ENCODE measurements around the gene INSIG1. TPM values are rescaled to one million over a fixed set of nuclear protein-coding genes. Genes with fewer than 3 reads are reported as not detected.
A peak's percentile ranks its signal among the peaks of the same experiment; 100 is the strongest.

The INSIG1 gene
- total RNA-seq, 4 donors from 2014 or later = 36.3 to 147 (median 100) TPM

DNA sequence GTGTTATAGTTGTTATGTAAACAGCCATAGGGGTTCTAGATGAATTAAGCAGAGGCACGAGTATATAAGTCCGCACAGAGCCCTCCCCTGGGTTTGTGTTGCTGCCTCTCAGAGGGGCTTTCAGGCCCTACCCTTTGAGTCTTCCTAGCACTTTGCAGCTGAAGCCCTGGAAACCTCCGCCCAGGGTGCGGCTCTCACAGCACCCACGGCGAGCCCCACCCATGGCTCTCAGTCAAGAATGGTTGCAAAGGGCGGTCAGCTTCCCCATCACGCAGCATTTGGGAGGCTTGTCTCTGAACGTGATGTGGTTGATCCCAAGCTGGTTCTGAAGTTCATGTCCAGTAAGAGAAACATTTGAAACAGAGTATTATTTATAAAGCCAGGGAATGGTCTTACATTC is 18.8 kb upstream of the INSIG1 start:
- peak in 2 of 3 donors; percentile 46 for DNase-seq
- H3K27me3 ChIP-seq = no peaks in the 10 kb centered on the region

DNA sequence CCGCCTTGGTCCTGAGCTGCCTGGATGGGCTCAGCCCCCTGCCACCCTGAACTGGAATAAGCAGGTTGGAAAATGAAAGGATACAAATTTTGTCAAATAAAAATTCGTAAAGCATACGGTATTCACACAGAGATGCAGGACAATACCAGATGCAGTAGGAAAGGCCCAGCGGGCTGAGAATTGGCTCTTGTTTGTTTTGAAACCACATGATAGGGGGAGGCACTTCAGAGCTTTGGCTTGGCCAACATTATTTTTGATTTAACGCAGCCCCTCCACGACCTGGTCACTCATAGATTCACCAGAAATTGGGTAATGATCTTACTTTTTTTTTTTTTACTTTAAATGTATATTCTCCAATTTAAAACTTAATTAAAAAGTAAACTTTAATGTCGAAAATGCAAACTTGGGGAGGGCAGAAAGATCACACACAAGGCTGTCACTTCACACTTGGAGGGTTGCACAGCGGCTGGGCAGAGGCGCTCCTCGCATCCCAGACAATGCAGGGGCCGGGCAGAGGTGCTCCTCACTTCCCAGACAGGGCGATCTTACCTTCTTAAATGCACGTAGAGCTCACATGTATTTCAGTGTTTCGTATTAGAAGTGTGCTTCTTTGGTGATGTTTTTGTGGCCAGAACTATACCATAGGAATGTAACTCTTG is 17.8 kb upstream of the INSIG1 start:
- Histone ChIP-seq H3K9me3 (no peaks in the 10 kb centered on the region), H3K36me3 (no peaks in the 10 kb centered on the region), H3K27ac (no peak overlapping the region), H3K4me3 (no peak overlapping the region), H3K4me1 (no peaks in the 10 kb centered on the region), H3K27me3 (no peaks in the 10 kb centered on the region)
- DNase-seq = peak in 2 of 3 donors; percentile 23 to 35
- TF ChIP-seq, protein P1, sequence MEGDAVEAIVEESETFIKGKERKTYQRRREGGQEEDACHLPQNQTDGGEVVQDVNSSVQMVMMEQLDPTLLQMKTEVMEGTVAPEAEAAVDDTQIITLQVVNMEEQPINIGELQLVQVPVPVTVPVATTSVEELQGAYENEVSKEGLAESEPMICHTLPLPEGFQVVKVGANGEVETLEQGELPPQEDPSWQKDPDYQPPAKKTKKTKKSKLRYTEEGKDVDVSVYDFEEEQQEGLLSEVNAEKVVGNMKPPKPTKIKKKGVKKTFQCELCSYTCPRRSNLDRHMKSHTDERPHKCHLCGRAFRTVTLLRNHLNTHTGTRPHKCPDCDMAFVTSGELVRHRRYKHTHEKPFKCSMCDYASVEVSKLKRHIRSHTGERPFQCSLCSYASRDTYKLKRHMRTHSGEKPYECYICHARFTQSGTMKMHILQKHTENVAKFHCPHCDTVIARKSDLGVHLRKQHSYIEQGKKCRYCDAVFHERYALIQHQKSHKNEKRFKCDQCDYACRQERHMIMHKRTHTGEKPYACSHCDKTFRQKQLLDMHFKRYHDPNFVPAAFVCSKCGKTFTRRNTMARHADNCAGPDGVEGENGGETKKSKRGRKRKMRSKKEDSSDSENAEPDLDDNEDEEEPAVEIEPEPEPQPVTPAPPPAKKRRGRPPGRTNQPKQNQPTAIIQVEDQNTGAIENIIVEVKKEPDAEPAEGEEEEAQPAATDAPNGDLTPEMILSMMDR (IDR thresholded peaks at IDR 0.05) = no peak
- no peak for TF ChIP-seq POLR2A (IDR thresholded peaks at IDR 0.05)

More for the DNA sequence above, 18.8 kb upstream of the INSIG1 start:
- Histone ChIP-seq H3K4me3 (no peak overlapping the region), H3K36me3 (no peaks in the 10 kb centered on the region), H3K4me1 (no peaks in the 10 kb centered on the region), H3K27ac (no peak overlapping the region), H3K9me3 (no peaks in the 10 kb centered on the region)
- TF ChIP-seq, protein P1 (IDR thresholded peaks at IDR 0.05) = no peak
- no peak for TF ChIP-seq POLR2A (IDR thresholded peaks at IDR 0.05)

DNA sequence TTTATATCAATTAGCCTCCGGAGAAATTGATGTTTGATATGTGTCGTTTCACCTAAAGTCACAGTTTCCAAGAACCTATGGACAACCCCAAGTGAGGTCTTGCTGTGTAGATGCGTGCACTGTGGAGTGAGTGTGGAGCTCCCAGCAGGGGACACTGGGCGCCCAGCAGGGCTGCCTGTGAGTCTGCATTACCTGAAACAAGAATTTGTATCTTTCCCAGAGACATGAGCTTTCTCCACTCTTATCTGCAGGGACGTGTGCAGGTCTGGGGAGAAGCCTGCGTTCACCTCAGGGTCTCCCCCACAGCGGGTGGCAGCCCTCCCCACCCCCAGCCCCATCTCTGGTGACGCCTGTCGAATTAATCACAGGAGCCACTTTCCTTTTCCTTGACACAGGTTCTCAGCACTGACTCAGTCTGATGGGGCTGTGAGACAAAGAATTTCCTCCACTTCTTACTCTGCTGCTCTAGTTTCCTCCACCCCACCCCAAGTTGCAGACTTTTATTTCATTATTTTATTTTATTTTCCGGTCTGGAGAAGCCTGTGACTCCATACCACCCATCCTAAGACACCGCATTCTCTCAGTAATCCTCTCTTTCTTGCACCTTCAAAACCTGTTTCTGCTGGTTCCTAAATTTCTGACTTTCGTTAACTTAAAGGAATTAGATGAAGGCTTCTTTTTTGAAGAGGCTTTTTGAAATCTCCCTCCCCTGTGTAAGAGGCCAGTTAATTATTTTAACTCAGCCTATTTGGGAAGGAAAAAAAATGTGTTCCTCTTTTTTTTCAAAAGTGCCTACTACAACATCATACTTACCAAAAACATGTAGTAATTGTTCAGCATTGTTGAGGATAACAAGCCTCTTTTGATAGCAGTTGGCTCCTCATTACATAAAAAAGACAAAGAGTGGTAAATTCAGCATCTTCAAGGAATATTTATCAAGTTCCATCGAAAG is 17.0 kb upstream of the INSIG1 start:
- no peak for TF ChIP-seq POLR2A (IDR thresholded peaks at IDR 0.05)
- TF ChIP-seq, protein P1 (IDR thresholded peaks at IDR 0.05) = no peak
- H3K4me1 ChIP-seq = no peaks in the 10 kb centered on the region
- DNase-seq = peak in 2 of 3 donors; percentile 9 to 13
- no peak overlapping the region for H3K4me3 ChIP-seq
- no peaks in the 10 kb centered on the region for H3K27me3 ChIP-seq
- H3K36me3 ChIP-seq = no peaks in the 10 kb centered on the region
- no peaks in the 10 kb centered on the region for H3K9me3 ChIP-seq
- no peak overlapping the region for H3K27ac ChIP-seq

DNA sequence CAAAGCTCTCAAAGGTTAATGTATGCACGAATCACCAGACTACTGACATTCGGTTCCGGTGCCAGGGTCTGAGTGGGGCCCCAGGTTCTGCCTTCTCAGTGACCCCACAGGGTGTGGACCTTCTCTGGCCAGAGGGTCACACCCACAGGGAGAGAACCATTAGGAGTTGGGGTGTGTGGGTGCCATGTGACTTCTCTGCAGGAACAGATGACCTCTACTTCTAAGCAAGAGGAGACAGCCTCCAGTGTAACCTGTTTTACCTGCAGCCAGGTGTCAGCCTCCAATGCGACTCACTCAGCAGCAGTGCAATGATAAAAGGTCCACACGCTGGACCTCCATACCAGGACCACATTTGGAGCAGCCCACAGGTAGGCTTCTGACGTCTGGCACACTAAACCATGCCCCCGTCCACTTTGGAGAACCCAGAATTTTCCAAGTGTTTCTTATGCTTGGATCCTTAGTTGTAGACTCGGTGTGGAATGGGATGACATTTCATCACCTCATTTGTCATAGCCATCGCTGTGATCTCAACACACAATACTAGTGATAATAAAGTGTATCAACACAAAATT is 16.2 kb upstream of the INSIG1 start:
- H3K36me3 ChIP-seq = no peaks in the 10 kb centered on the region
- no peaks in the 10 kb centered on the region for H3K4me1 ChIP-seq
- TF ChIP-seq, protein P1 (IDR thresholded peaks at IDR 0.05) = no peak
- TF ChIP-seq POLR2A (IDR thresholded peaks at IDR 0.05) = no peak
- H3K4me3 ChIP-seq = no peak overlapping the region
- H3K27ac ChIP-seq = no peak overlapping the region
- no peaks in the 10 kb centered on the region for H3K9me3 ChIP-seq
- no peaks in the 10 kb centered on the region for H3K27me3 ChIP-seq
- peak in 2 of 3 donors; percentile 30 to 36 for DNase-seq

DNA sequence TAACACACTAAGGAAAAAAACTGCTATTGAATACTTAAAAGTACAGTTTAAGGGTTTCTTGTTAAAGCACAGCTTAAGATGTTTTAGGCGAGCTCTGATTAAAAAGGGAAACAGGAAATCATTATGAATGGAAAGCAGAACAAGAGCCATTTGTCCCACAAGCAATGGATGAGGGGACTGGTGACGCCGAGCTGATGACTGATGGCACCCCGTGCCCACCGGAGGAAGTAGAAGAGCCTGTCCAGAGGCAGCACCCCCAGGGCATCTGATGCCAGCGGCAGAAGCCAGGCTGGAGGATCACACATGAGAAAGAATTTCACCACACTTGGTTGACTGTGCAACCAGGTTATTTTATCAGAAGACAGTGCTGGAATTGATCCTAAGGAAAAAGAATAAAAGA is 15.0 kb upstream of the INSIG1 start:
- H3K9me3 ChIP-seq = no peaks in the 10 kb centered on the region
- H3K4me3 ChIP-seq = no peak overlapping the region
- H3K4me1 ChIP-seq = no peaks in the 10 kb centered on the region
- TF ChIP-seq, protein P1 (IDR thresholded peaks at IDR 0.05) = no peak
- TF ChIP-seq POLR2A (IDR thresholded peaks at IDR 0.05) = no peak
- no peak overlapping the region for H3K27ac ChIP-seq
- no peaks in the 10 kb centered on the region for H3K36me3 ChIP-seq
- H3K27me3 ChIP-seq = no peaks in the 10 kb centered on the region
- DNase-seq = peak; percentile 27 to 49 (median 34)

All from Peyer's patch (tissue), 4 donors.